ENCODE results near the gene CDR2L.

CDR2L gene

GRCh38 chr17:74987418-74987908 lies at the start of gene CDR2L:
Gene CDR2L (plus strand): TSS chr17:74987632. CDS start chr17:74988044, 412 bp downstream.
- Histone ChIP-seq H3K9ac (ENCODE audit: low read depth, low read length) (peak within 1 kb of the TSS; percentile 78), H3K36me3 (ENCODE audit: insufficient read depth, low read length) (no peaks in the 10 kb centered on the region), H3K4me1 (ENCODE audit: insufficient read depth, low read length) (peaks cover 7% of the 10 kb centered on the region; the same call in 1 of the 2 replicates), H3K9me3 (ENCODE audit: control insufficient read depth, insufficient read depth, low read length) (no peaks in the 10 kb centered on the region)

GRCh38 chr17:74938194-74938950 lies 49.1 kb upstream of the CDR2L start:
- Histone ChIP-seq H3K36me3 (ENCODE audit: insufficient read depth, low read length) (no peaks in the 10 kb centered on the region), H3K4me1 (ENCODE audit: insufficient read depth, low read length) (0 out of 2 replicates have a peak, but pooled peaks cover 3% of the 10 kb centered on the region), H3K9ac (ENCODE audit: low read depth, low read length) (no peak overlapping the region), H3K9me3 (ENCODE audit: control insufficient read depth, insufficient read depth, low read length) (no peaks in the 10 kb centered on the region)

- no peak overlapping the region for H3K9ac ChIP-seq (ENCODE audit: low read depth, low read length)
- H3K9me3 ChIP-seq (ENCODE audit: control insufficient read depth, insufficient read depth, low read length) = no peaks in the 10 kb centered on the region
- H3K4me1 ChIP-seq (ENCODE audit: insufficient read depth, low read length) = 0 out of 2 replicates have a peak, but pooled peaks cover 3% of the 10 kb centered on the region
- no peaks in the 10 kb centered on the region for H3K36me3 ChIP-seq (ENCODE audit: insufficient read depth, low read length)
Measured at GRCh38 chr17:74939534-74939933, 47.9 kb upstream of the CDR2L start.

DNA sequence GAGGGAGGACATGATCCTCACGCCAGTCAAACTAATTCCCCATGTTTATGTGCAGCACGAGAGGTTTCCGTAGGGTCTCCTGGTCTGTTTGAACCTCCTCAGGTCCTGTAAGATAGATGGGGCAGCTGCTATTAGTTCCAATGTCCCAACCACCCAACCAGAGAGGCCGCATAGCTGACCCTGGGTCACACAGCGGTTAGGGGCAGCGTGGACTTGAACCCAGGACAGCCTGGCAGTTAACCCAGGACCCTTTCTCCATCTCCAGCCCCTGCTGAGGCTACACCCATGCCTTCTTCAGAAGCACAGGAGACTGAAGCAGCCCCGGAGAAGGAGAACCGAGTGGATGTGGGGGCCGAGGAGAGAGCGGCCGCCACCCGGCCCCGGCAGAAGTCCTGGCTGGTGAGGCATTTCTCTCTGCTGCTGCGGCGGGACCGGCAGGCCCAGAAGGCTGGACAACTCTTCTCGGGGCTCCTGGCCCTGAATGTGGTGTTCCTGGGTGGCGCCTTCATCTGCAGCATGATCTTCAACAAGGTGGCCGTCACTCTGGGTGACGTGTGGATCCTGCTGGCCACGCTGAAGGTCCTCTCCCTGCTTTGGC lies 46.2 kb upstream of the CDR2L start:
- Histone ChIP-seq H3K9ac (ENCODE audit: low read depth, low read length) (no peak overlapping the region), H3K9me3 (ENCODE audit: control insufficient read depth, insufficient read depth, low read length) (no peaks in the 10 kb centered on the region), H3K36me3 (ENCODE audit: insufficient read depth, low read length) (no peaks in the 10 kb centered on the region), H3K4me1 (ENCODE audit: insufficient read depth, low read length) (no peaks in the 10 kb centered on the region)

DNA sequence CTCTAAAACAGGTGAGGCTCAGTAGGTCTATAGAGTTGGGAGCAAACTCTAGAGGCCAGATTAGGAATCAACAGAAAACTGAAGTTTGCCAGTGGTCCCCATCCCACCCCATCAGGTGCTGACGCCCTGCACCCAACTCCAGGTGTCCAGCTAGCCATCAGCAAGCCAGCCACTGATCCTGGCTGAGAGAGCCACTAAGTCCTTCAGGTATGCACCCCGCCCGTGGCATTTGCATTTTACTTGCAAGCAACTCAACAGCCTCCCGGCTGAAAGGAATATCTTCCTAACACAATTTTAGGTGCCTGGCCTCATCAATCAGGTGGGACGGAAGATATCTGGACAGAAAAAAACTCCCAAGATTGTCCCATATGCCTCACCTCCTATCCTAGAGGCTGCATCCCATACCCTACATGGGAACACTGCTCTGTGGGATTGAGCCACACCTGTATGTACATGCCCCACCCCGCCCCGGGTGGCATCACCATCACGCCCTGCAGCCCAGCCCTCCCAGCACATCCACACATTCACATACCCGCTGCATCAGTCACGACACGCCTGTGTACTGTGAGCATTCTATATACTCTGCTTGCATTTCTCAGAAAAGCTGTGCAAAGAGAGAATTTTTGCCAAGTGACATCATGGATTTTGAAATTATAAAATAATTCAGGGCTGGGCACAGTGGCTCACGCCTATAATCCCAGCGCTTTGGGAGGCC lies 43.5 kb upstream of the CDR2L start:
- Histone ChIP-seq H3K9me3 (ENCODE audit: control insufficient read depth, insufficient read depth, low read length) (no peaks in the 10 kb centered on the region), H3K4me1 (ENCODE audit: insufficient read depth, low read length) (no peaks in the 10 kb centered on the region), H3K36me3 (ENCODE audit: insufficient read depth, low read length) (no peaks in the 10 kb centered on the region), H3K9ac (ENCODE audit: low read depth, low read length) (no peak overlapping the region)

DNA sequence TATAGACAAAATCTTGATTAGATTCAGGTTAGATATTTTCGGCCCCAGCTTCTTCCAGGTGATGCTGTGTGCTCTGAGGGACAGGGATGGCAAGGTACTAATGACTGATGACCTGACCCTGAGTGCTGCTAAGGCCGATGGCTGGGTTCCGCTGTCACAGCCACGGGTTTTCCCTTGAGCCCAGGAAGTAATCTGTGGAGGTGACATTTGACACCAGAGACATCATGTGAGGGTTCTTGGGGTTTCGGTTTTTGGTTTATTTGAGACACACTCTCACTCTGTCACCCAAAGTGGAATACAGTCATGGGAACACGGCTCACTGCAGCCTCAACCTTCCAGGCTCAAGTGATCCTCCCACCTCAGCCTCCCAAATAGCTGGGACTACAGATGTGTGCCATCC lies 41.9 kb upstream of the CDR2L start:
- Histone ChIP-seq H3K36me3 (ENCODE audit: insufficient read depth, low read length) (no peaks in the 10 kb centered on the region), H3K9me3 (ENCODE audit: control insufficient read depth, insufficient read depth, low read length) (no peaks in the 10 kb centered on the region), H3K9ac (ENCODE audit: low read depth, low read length) (no peak overlapping the region), H3K4me1 (ENCODE audit: insufficient read depth, low read length) (peaks cover 8% of the 10 kb centered on the region; the same call in 1 of the 2 replicates)

DNA sequence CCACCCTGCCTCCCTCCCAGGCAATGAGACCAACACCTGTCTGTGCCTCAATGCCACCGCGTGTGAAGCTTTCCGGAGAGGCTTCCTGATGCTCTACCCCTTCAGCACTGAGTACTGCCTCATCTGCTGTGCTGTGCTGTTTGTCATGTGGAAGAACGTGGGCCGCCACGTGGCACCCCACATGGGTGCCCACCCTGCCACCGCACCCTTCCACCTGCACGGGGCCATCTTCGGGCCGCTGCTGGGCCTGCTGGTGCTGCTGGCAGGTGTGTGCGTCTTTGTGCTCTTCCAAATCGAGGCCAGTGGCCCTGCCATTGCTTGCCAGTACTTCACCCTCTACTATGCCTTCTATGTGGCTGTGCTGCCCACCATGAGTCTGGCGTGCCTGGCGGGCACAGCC lies 40.8 kb upstream of the CDR2L start:
- Histone ChIP-seq H3K36me3 (ENCODE audit: insufficient read depth, low read length) (no peaks in the 10 kb centered on the region), H3K9ac (ENCODE audit: low read depth, low read length) (no peak overlapping the region), H3K9me3 (ENCODE audit: control insufficient read depth, insufficient read depth, low read length) (no peaks in the 10 kb centered on the region), H3K4me1 (ENCODE audit: insufficient read depth, low read length) (peaks cover 12% of the 10 kb centered on the region; the same call in 1 of the 2 replicates)

- Histone ChIP-seq H3K9me3 (ENCODE audit: control insufficient read depth, insufficient read depth, low read length) (no peaks in the 10 kb centered on the region), H3K36me3 (ENCODE audit: insufficient read depth, low read length) (no peaks in the 10 kb centered on the region), H3K4me1 (ENCODE audit: insufficient read depth, low read length) (peaks cover 12% of the 10 kb centered on the region; the same call in 1 of the 2 replicates), H3K9ac (ENCODE audit: low read depth, low read length) (no peak overlapping the region)
Measured at GRCh38 chr17:74947041-74947754, 40.2 kb upstream of the CDR2L start.

- Histone ChIP-seq H3K9me3 (ENCODE audit: control insufficient read depth, insufficient read depth, low read length) (no peaks in the 10 kb centered on the region), H3K36me3 (ENCODE audit: insufficient read depth, low read length) (no peaks in the 10 kb centered on the region), H3K4me1 (ENCODE audit: insufficient read depth, low read length) (peaks cover 16% of the 10 kb centered on the region; the same call in 1 of the 2 replicates), H3K9ac (ENCODE audit: low read depth, low read length) (no peak overlapping the region)
Measured at GRCh38 chr17:74949455-74950115, 37.8 kb upstream of the CDR2L start.

DNA sequence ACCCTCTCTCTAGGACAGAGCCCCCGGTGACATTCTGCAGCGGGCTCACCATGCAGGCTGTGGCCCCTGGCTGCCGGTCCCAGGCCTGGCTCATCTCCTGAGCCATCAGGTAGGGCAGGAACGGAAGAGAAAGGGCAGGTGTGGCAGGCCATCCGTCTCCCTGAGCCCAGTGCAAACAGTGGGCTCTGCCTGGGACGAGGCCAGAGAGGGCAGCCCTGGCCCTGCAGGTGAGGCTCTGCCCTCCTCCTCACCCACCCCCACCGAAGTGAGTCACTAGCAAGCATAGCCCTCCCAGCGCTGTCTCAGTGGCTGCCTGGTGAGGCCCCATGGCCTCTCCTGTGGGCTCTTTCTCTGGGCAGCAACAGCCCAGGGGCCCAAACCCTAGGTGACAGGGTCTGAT lies 37.2 kb upstream of the CDR2L start:
- Histone ChIP-seq H3K9me3 (ENCODE audit: control insufficient read depth, insufficient read depth, low read length) (no peaks in the 10 kb centered on the region), H3K36me3 (ENCODE audit: insufficient read depth, low read length) (no peaks in the 10 kb centered on the region), H3K9ac (ENCODE audit: low read depth, low read length) (no peak overlapping the region), H3K4me1 (ENCODE audit: insufficient read depth, low read length) (peaks cover 16% of the 10 kb centered on the region; the same call in 1 of the 2 replicates)

DNA sequence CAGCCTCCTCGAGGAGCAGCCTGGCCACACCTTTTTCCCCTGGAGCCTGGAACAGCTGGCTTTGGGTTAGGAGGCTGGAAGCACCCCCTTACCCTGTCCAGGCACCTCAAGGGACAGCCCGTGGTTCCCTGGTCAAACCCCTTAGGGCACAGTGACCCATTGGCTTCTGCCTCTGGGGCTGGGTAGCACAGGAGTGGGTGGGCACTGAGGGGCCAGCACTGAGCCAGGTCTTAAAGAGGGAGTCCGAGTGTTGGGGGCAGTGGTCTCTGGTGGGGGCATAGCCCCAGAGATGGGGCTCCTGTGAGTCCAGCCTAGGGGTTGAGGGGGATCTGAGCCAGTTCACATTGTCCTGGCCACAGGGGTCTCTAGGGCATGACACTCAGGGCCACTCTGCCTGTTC lies 36.4 kb upstream of the CDR2L start:
- Histone ChIP-seq H3K9me3 (ENCODE audit: control insufficient read depth, insufficient read depth, low read length) (no peaks in the 10 kb centered on the region), H3K4me1 (ENCODE audit: insufficient read depth, low read length) (peaks cover 16% of the 10 kb centered on the region; the same call in 1 of the 2 replicates), H3K9ac (ENCODE audit: low read depth, low read length) (no peak overlapping the region), H3K36me3 (ENCODE audit: insufficient read depth, low read length) (no peaks in the 10 kb centered on the region)

DNA sequence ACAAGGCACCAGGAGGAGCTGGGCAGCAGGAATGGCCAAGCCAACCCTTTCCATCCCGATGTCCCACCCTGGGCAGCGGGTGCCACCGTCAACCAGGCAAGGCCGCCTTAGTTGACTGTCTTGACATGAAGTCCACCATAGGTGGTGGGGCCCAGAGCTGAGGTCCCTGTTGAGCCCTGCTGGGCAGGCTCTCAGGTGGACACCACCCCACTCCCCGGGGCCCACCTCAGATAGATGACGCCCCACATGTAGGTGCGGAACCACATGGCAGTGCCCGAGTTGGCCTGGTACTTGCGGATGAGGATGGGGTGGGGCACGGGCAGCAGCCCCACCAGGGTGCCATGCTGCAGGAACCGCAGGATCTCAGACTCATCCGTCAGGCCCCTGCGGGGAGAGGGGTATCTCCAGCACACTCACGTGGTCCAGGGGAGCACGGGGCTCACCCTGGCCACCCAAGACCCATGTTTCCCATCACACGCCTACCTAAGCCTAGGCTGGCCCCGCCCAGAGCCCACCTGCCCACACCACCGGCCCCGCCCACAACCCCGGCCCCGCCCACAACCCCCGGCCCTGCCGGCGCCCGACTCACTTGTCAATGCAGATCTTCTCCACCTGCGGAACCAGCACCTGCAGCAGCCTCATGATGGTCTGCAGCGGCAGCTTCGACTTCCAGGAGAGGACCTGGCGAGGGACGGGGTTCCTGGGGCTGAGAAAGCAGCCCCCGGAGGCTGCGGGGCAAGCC lies 35.6 kb upstream of the CDR2L start:
- Histone ChIP-seq H3K36me3 (ENCODE audit: insufficient read depth, low read length) (no peaks in the 10 kb centered on the region), H3K9me3 (ENCODE audit: control insufficient read depth, insufficient read depth, low read length) (no peaks in the 10 kb centered on the region), H3K9ac (ENCODE audit: low read depth, low read length) (no peak overlapping the region), H3K4me1 (ENCODE audit: insufficient read depth, low read length) (peaks cover 16% of the 10 kb centered on the region; the same call in 1 of the 2 replicates)
